Activated naive CD8-positive, alpha-beta T cell treated with anti-CD3 and anti-CD28 coated beads, Interleukin-2, amount 10 ng/mL, durations not matched to agents 7 days and 5 days (primary cell): ENCODE measurements around the gene MSH2. TPM values are rescaled to one million over a fixed set of nuclear protein-coding genes. Genes with fewer than 3 reads are reported as not detected.
A peak's percentile ranks its signal among the peaks of the same experiment; 100 is the strongest.

Experiments
- ATAC-seq: fragments of 150-1000 bp; cut with Tn5 transposase; one replicate; pipeline ENCODE4 v1.10.0; 2021; ENCODE audit warnings: low read depth, moderate library complexity
- POLR2A ChIA-PET: fragments of 350-600 bp; sonication (Branson Sonifier 250); formaldehyde crosslinking; loops from one replicate; lab custom pipeline; 2021; ENCODE audit warnings: antibody characterized with exemption; lab: Charles Lee
- DNase-seq: peaks from one replicate; pipeline ENCODE4 v3.0.0; 2021
- H3K27ac Mint-ChIP-seq: one replicate; pipeline ENCODE4 v1.8.0; 2022; ENCODE audit warnings: mild to moderate bottlenecking, mixed read lengths
- H3K27me3 Mint-ChIP-seq: one replicate; pipeline ENCODE4 v1.8.0; 2022; ENCODE audit warnings: mild to moderate bottlenecking, moderate library complexity, mixed read lengths
- H3K36me3 Mint-ChIP-seq: one replicate; pipeline ENCODE4 v1.8.0; 2021; ENCODE audit warnings: mild to moderate bottlenecking, mixed read lengths
- H3K4me1 Mint-ChIP-seq: one replicate; pipeline ENCODE4 v1.8.0; 2021; ENCODE audit warnings: mixed read lengths
- H3K4me3 Mint-ChIP-seq: one replicate; pipeline ENCODE4 v1.8.0; 2022; ENCODE audit warnings: mild to moderate bottlenecking, moderate library complexity, mixed read lengths
- H3K9me3 Mint-ChIP-seq: one replicate; pipeline ENCODE4 v1.8.0; 2021; ENCODE audit warnings: mixed read lengths
- total RNA-seq, 2 experiments: library from RNA; stranded (reverse); gene quantifications; one replicate each; pipeline ENCODE4 v1.2.3, GENCODE V29; 2021

MSH2 gene
- total RNA-seq, 2 experiments from 2014 or later = 43.9 to 46.8 TPM

DNA sequence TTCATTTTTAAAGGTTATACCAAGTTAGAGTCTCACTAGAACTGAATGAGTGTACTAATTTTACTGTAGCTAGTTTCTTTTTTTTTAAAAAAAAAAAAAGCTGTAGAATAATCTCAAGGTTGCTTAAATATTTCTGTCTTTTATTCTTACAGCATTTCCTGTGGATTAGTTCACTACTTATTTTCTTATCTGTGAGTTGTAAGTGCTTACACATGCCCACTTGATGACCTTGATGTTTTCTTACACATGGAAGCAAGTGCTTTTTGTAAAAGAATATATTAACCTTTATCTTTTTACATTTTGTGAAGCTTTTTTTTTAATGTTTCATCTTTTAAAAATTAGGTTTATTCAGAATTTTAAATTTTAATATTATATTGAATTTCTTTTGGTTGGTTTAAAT lies 57.8 kb downstream of the MSH2 start:
- Mint-ChIP-seq H3K36me3 (peaks cover 46% of the 10 kb centered on the region), H3K27ac (no peak overlapping the region), H3K27me3 (no peaks in the 10 kb centered on the region), H3K4me1 (peaks cover 21% of the 10 kb centered on the region), H3K9me3 (no peaks in the 10 kb centered on the region), H3K4me3 (no peak overlapping the region)
- ATAC-seq (no peak), DNase-seq (no peak)
- POLR2A ChIA-PET = no interaction called here

DNA sequence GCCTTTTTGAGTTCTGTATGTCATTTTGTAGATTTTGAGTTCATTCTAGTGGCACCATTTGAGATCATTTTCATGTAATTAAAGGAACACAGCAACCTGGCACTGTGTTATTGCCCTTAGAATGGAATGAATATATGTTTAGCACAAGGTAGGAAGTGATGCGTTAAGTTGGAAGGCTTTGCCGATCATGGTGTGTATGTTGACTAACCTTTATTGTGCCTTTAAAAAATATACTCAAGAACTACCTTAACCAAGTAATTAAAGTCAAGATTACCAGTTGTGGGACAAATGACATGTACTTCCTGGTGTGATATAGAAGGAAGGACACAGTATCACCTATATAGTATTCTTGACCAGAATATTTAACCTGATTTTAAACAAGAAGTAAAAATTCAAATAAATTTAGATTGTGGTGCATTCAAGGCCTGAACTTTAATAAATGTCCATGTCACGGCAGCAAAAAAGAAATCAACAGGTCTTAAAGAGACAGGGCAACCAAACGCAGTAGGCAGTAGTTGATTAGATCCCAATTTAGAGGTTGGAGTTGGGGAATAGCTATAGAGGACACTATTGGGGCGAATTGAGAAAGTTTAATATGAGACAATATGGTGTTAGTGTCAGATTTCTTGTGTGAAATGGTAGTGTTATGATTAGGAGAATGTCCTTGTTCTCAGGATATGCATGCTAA lies 68.6 kb downstream of the MSH2 start:
- Mint-ChIP-seq H3K27me3 (no peaks in the 10 kb centered on the region), H3K9me3 (no peaks in the 10 kb centered on the region), H3K27ac (no peak overlapping the region), H3K36me3 (peaks cover 32% of the 10 kb centered on the region), H3K4me1 (no peaks in the 10 kb centered on the region), H3K4me3 (no peak overlapping the region)
- POLR2A ChIA-PET = no interaction called here
- ATAC-seq (no peak), DNase-seq (no peak)

DNA sequence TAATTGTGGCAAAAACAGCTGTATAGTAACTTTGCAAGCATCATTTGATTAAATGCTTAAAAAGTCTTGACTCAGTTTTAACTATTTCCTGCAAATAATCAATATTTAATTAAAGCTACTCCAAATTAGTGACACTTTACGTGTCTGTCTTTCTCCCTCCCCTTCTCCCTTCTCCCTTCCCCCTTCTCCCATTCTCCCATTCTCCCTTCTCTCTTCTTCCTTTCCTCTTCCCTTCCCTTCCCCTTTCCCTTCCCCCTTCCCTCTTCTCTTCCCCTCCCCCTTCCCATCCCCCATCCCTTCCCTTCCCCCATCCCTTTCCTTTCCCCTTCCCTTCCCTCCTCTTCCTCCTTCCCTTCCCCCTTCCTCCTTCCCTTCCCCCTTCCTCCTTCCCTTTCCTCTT lies 76.9 kb downstream of the MSH2 start:
- H3K4me1 Mint-ChIP-seq = no peaks in the 10 kb centered on the region
- POLR2A ChIA-PET = no interaction called here
- ATAC-seq (no peak), DNase-seq (no peak)
- no peak overlapping the region for H3K27ac Mint-ChIP-seq
- H3K9me3 Mint-ChIP-seq = no peaks in the 10 kb centered on the region
- H3K27me3 Mint-ChIP-seq = no peaks in the 10 kb centered on the region
- H3K4me3 Mint-ChIP-seq = no peak overlapping the region
- H3K36me3 Mint-ChIP-seq = peaks cover 32% of the 10 kb centered on the region

DNA sequence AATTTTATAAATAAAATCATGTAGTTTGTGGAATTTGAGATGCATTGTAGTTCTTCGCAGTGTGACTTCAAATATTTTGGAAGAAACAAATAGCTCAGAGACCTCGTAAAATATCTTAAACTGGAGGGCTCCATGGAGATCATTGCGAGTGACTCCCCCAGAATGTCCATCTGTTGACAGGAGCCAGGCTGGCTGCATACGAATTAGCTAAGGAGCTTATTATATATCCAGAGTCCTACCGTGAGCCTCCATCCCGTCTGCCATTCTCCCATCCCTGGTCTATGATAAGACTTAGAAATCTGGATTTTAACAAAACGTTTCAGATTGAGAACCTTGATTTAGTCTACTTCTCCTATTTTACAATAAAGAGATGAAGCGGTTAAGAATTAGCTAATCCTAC lies 80.2 kb downstream of the MSH2 start:
- POLR2A ChIA-PET = no interaction called here
- Mint-ChIP-seq H3K27me3 (no peaks in the 10 kb centered on the region), H3K4me1 (peaks cover 15% of the 10 kb centered on the region), H3K27ac (no peak overlapping the region), H3K36me3 (peaks cover 39% of the 10 kb centered on the region), H3K9me3 (no peaks in the 10 kb centered on the region), H3K4me3 (no peak overlapping the region)
- DNase-seq (no peak), ATAC-seq (no peak)

DNA sequence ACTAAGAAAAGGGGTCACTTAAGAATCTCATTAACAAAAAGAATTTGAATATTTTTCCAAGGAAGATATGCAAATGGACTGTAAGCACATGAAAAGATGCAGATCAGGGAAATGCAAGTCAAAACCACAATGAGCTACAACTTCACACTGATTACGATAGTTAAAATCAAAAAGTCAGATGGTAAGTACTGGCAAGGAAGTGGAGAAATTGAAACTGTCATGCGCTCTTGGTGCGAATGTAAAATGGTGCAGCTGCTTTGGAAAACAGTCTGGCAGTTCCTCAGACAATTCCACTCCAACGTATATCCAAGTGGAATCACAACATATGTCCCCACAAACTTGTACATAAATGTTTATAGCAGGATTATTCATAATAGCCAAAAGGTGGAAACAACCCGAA lies 81.4 kb downstream of the MSH2 start:
- DNase-seq (no peak), ATAC-seq (no peak)
- H3K27ac Mint-ChIP-seq = no peak overlapping the region
- no peak overlapping the region for H3K4me3 Mint-ChIP-seq
- H3K36me3 Mint-ChIP-seq = peaks cover 37% of the 10 kb centered on the region
- H3K4me1 Mint-ChIP-seq = peaks cover 16% of the 10 kb centered on the region
- H3K9me3 Mint-ChIP-seq = no peaks in the 10 kb centered on the region
- POLR2A ChIA-PET = no interaction called here
- no peaks in the 10 kb centered on the region for H3K27me3 Mint-ChIP-seq

DNA sequence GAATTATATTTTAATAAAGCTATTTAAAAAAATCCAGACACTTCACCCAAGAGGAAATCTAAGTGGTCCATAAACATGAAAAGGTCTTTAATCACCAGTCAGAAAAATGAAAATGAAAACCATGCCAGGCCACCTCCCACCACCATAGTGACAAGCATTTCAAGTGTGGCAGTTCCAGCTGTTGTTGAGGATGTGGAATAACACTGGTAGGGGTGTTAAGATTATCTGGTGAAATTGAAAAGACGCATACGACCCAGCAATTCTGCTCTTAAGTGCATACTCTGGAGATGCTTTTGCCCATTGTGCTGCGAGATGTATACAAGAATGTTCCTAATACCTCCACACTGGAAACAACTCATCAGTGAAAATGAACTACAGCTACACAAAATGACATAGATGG lies 82.2 kb downstream of the MSH2 start:
- POLR2A ChIA-PET = interaction anchor here (1.2 kb wide), 1 partner anchor 36 kb away, joined by 4 read pairs; no protein-coding TSS in a partner anchor
- no peak overlapping the region for H3K4me3 Mint-ChIP-seq
- H3K27me3 Mint-ChIP-seq = no peaks in the 10 kb centered on the region
- DNase-seq = no peak
- no peaks in the 10 kb centered on the region for H3K9me3 Mint-ChIP-seq
- H3K27ac Mint-ChIP-seq = no peak overlapping the region
- H3K36me3 Mint-ChIP-seq = peaks cover 37% of the 10 kb centered on the region
- peaks cover 16% of the 10 kb centered on the region for H3K4me1 Mint-ChIP-seq
- no peak for ATAC-seq

DNA sequence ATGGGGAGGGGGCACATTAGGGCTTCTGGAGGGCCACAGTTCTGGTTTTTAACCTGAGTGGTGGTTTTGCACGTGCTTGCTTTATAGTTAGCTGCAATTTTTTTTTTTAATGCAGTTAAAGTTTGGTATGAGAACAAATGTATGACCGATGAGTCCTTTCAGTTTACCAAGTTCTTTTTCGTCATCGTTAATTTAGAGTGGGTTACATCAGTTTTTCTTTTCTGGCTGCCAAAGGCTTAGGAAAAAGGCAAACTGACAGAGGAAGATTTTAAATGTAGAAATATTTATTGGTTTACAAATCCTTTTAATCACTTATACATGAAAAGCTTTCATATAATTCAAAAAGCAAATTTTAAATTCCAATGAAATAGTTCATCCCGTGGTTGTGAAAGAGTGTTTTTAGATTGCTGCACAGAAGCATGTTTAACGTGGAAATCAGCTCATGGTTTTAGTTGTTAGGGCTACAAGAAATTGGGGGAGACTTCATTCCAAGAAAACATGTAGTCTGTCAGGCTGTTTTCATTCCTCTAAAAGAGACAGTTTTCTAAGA lies 82.9 kb downstream of the MSH2 start:
- peaks cover 33% of the 10 kb centered on the region for H3K36me3 Mint-ChIP-seq
- no peak overlapping the region for H3K4me3 Mint-ChIP-seq
- H3K27me3 Mint-ChIP-seq = no peaks in the 10 kb centered on the region
- H3K4me1 Mint-ChIP-seq = peaks cover 16% of the 10 kb centered on the region
- no peak overlapping the region for H3K27ac Mint-ChIP-seq
- ATAC-seq = no peak
- no peak for DNase-seq
- no peaks in the 10 kb centered on the region for H3K9me3 Mint-ChIP-seq
- POLR2A ChIA-PET = interaction anchor here (0.5 to 1.2 kb wide), 2 partner anchors 35 to 54 kb away, joined by 3 to 4 read pairs; no protein-coding TSS in a partner anchor

DNA sequence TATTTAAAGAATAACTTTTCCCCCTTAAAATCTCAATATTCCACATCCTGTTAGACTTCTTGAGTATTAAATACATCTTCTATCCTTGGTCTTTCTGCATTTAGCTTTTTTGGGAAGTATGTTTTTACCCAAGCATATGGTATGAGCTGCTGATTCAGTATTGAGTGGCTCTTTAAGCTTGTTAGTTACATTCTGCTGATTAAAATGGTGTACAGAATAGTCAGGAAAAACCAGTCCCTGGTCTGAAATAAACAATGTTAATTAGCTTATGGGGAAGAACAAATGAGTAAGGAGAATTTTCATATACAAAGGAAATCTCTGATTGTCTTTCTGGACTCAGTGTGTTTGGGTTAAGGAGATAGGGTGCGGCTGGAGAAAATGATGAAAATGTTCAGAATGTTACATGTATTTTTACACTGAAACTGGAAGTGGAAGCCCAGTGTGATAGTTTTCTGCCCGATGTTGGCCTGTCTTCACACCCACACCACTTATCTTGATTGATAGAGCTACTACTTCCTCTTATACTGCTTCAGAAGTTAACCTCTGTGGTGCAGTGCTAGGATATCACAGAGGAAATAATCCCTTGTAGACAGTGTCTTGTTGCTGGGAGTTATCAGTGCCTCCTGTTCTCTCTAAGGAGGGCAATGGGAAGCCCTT lies 84.0 kb downstream of the MSH2 start:
- peak overlapping the region; percentile 39 for H3K4me3 Mint-ChIP-seq

DNA sequence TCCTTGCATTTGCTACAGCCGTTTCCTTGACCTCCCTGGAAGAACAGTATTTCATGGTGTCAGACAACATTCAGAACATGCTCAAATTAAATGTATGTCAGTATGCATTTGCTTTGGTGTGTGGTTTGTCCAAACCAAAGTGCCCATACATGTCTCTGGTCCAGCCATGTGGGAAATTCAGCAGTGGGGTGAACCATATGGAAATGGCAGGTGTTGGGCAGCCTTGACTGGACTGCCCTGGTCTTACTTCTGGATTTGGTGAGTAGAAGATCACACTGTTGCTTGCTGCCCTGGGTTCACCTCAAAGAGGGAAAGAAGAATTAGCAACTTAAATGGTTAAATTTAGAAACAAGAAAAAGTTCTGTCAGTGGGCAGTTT lies 84.5 kb downstream of the MSH2 start:
- POLR2A ChIA-PET = interaction anchor here (1.4 kb wide), 1 partner anchor 33 kb away, joined by 4 read pairs; no protein-coding TSS in a partner anchor

More for the DNA sequence above, 84.0 kb downstream of the MSH2 start:
- Mint-ChIP-seq H3K4me1 (peaks cover 16% of the 10 kb centered on the region), H3K36me3 (peaks cover 29% of the 10 kb centered on the region), H3K27ac (peak overlapping the region; percentile 60), H3K9me3 (no peaks in the 10 kb centered on the region), H3K27me3 (no peaks in the 10 kb centered on the region)
- DNase-seq (no peak), ATAC-seq (peak; percentile 92)
- POLR2A ChIA-PET = interaction anchor here (1.1 to 1.4 kb wide), 2 partner anchors 34 to 85 kb away, joined by 3 to 4 read pairs; partner anchors contain the start of gene MSH2

DNA sequence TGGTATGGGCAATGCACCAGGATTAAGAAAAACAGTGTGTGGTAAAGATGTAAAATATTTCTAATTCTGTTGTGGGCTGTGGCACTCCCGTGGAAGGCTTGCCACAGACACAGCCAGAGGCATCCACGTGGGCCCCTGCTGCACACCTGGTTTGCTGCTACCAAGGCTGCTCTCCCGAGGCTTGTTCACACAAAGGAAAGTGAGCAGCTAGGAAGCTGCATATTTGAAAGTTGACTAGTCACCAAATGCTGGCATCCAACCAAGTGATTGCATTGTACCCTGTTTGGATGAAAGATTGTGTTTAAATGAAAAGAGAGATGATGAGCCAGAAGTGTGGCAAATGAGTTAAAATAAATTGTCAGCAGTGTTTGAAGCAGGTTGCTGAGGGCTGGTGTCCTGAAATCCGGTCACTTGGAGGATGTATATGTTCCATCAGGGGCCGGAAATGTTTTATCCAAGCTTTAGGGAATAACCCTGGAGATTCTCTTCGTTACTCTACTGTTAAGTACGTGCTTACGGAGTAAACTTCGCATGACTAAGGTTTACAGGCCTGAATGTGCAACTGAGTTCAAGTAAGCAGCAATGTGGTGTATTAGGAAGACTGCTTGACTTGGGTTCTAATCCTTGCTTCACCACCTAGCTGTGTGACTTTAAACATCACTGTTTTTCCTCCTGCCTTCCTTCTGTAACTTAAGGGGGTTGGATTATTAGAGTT lies 86.1 kb downstream of the MSH2 start:
- no peak overlapping the region for H3K4me3 Mint-ChIP-seq
- no peaks in the 10 kb centered on the region for H3K27me3 Mint-ChIP-seq
- H3K9me3 Mint-ChIP-seq = peaks cover 4% of the 10 kb centered on the region
- POLR2A ChIA-PET = interaction anchor here (0.6 kb wide), 1 partner anchor 86 kb away, joined by 3 read pairs; the partner anchor contains the start of gene MSH2
- H3K27ac Mint-ChIP-seq = no peak overlapping the region
- peaks cover 25% of the 10 kb centered on the region for H3K36me3 Mint-ChIP-seq
- peaks cover 16% of the 10 kb centered on the region for H3K4me1 Mint-ChIP-seq
- DNase-seq (no peak), ATAC-seq (no peak)

More for the DNA sequence above, 84.5 kb downstream of the MSH2 start:
- Mint-ChIP-seq H3K9me3 (peaks cover 1% of the 10 kb centered on the region), H3K4me1 (peaks cover 16% of the 10 kb centered on the region), H3K27me3 (no peaks in the 10 kb centered on the region), H3K27ac (peak overlapping the region; percentile 60), H3K4me3 (peak overlapping the region; percentile 39), H3K36me3 (peaks cover 28% of the 10 kb centered on the region)
- ATAC-seq (no peak), DNase-seq (no peak)

DNA sequence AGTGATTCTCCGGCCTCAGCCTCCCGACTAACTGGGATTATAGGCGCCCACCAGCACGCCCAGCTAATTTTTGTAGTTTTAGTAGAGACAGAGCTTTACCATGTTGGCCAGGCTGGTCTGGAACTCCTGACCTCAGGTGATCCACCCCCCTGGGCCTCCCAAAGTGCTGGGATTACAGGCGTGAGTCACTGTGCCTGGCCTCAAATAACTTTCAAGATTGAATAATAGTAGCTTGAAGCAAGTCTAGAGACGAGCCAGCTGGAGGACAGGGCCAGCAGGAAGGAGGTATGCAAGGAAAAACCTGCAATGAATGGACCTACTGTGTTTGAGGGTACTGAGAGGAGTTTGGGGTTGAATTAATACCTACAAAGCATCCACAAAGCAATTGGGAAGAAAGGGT lies 87.5 kb downstream of the MSH2 start:
- H3K4me3 Mint-ChIP-seq = no peak overlapping the region
- H3K27ac Mint-ChIP-seq = no peak overlapping the region
- DNase-seq (no peak), ATAC-seq (no peak)
- peaks cover 14% of the 10 kb centered on the region for H3K36me3 Mint-ChIP-seq
- peaks cover 4% of the 10 kb centered on the region for H3K9me3 Mint-ChIP-seq
- POLR2A ChIA-PET = no interaction called here
- no peaks in the 10 kb centered on the region for H3K27me3 Mint-ChIP-seq
- peaks cover 14% of the 10 kb centered on the region for H3K4me1 Mint-ChIP-seq

DNA sequence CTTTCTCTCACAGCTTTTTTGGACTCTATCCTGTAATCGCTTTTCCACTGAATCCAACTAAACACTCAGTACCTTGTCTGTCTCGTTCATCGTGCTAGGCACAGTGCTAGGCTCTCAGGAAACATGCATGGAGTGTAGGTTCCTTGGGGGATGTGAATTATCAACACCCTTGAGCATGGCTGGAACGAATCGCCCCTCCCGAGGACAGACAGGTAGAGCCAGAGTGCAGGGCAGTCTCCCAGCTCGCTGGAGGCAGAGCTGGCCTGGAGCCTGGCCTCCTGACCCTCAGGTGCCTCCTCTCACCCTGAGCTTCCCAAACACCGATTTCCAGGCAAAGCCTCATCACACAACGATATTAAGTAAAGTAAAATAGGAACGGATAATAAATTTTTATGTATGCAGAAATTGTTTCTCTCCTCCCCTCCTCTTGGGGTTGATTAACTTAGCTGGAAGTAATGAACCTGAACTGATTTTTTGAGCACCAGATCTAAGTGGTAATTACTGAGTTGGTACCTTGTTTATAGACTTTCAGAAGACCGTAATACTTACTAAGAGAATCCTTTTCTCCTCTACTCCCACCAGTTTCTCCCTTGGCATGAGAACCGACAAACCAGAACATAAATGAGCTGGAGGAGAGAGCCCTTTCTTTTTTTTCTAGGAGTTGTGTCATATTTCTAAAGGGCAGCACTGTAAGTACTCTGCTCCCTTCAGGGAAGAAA lies 90.5 kb downstream of the MSH2 start:
- ATAC-seq (no peak), DNase-seq (no peak)
- Mint-ChIP-seq H3K4me1 (peaks cover 1% of the 10 kb centered on the region), H3K9me3 (peaks cover 10% of the 10 kb centered on the region), H3K36me3 (peaks cover 5% of the 10 kb centered on the region), H3K27me3 (no peaks in the 10 kb centered on the region), H3K27ac (no peak overlapping the region), H3K4me3 (no peak overlapping the region)
- POLR2A ChIA-PET = interaction anchor here (1.0 kb wide), 1 partner anchor 27 kb away, joined by 4 read pairs; no protein-coding TSS in a partner anchor
